Transverse colon (tissue), 4 donors: ENCODE data around the gene LRP5. TPM values are rescaled to one million over a fixed set of nuclear protein-coding genes. Genes with fewer than 3 reads are reported as not detected.

Experiments
- DNase-seq: peaks from one replicate; pipeline ENCODE4 v3.0.0-alpha.2; 2019
- H3K27ac ChIP-seq, 4 donors: fragments of 200-600 bp; sonication (generic); 2 replicates each; pipeline ENCODE4 v1.5.1; 2016 to 2018; ENCODE audit warnings: inconsistent platforms in 4 of 4
- H3K27me3 ChIP-seq: fragments of 200-600 bp; sonication (generic); 2 replicates; pipeline ENCODE4 v1.5.1; 2017; ENCODE audit warnings: inconsistent platforms
- H3K36me3 ChIP-seq, 4 donors: fragments of 200-600 bp; sonication (generic); 2 replicates each; pipeline ENCODE4 v1.5.1; 2017 to 2019; ENCODE audit warnings: inconsistent platforms in 4 of 4
- H3K4me1 ChIP-seq, 4 donors: fragments of 200-600 bp; sonication (generic); 2 replicates each; pipeline ENCODE4 v1.5.1; 2017 to 2020; ENCODE audit warnings: inconsistent platforms in 4 of 4
- H3K4me3 ChIP-seq, 4 donors: fragments of 200-600 bp; sonication (generic); 1 replicate in 1 of 4; 2 replicates in 3 of 4; pipeline versions ENCODE4 v1.5.1 to v1.6.1; 2017 to 2019; ENCODE audit warnings: inconsistent platforms in 4 of 4
- H3K9me3 ChIP-seq, 2 donors: fragments of 200-600 bp; sonication (generic); 2 replicates each; pipeline ENCODE4 v1.5.1; 2017 to 2019; ENCODE audit warnings: inconsistent platforms in 2 of 2
- CTCF ChIP-seq, 5 experiments: fragments of 200-600 bp in 3 of 5; fragments of 450-650 bp in 2 of 5; sonication (generic) in 3 of 5; IDR thresholded peaks; 1 replicate in 2 of 5; 2 replicates in 3 of 5; pipeline ENCODE4 v1.5.1; 2016 to 2017; ENCODE audit warnings: antibody characterized with exemption in 5 of 5, inconsistent platforms in 3 of 5, mild to moderate bottlenecking in 2 of 5, moderate library complexity in 1 of 5
- EP300 ChIP-seq: sonication (generic); formaldehyde crosslinking; IDR thresholded peaks from one replicate; pipeline ENCODE4 v1.6.1; 2017; ENCODE audit warnings: antibody characterized with exemption, low read depth
- POLR2A ChIP-seq: fragments of 450-650 bp; IDR thresholded peaks from one replicate; pipeline ENCODE4 v1.6.1; 2016; ENCODE audit warnings: antibody characterized with exemption, mild to moderate bottlenecking, moderate library complexity
- POLR2AphosphoS5 ChIP-seq, 3 donors: sonication (generic); formaldehyde crosslinking; IDR thresholded peaks; one replicate each; pipeline ENCODE4 v1.6.1; 2016; ENCODE audit warnings: antibody characterized with exemption in 3 of 3
- WGBS, 2 donors: methylation state at CpG; one replicate each; pipeline ENCODE4 v1.1.5; 2018; ENCODE audit warnings: low coverage in 1 of 2; 5-methylcytosine and 5-hydroxymethylcytosine counted together
- in situ Hi-C, 4 donors: fragments of 200-750 bp; cut with MboI; loops; one replicate each; pipeline versions ENCODE4 v1.15.0 to v1.15.1; 2017; ENCODE audit warnings: low sequenced_read_pairs in 3 of 4, low pct_ligation_motif_present in 1 of 4, low pct_unique_long_range_greater_than_20kb in 1 of 4
- intact Hi-C: fragments of 100-400 bp; cut with DNase I; formaldehyde crosslinking; loops from one replicate; pipeline ENCODE4 v1.15.1; 2023; ENCODE audit warnings: low total_unique reads
- total RNA-seq, 4 donors: library from RNA; depleted of rRNA; stranded (reverse); fragments of >200 nt; gene quantifications; one replicate each; pipeline ENCODE4 v1.1.0, GENCODE V29; 2016

The LRP5 gene
- total RNA-seq, 4 donors from 2014 or later = 72.6 to 138 (median 82.3) TPM

GRCh38 chr11:68302670-68303069, 9.7 kb upstream of the LRP5 start:
- peak in 1 of 5 experiments; percentile 25 for TF ChIP-seq CTCF (IDR thresholded peaks at IDR 0.05)
- no peak for TF ChIP-seq EP300
- TF ChIP-seq POLR2A = peak; percentile 20
- peak; percentile 84 to 95 (median 86) for TF ChIP-seq POLR2AphosphoS5 (IDR thresholded peaks at IDR 0.05)
- WGBS, 2 donors = 17 to 43% methylated on average over 1 to 7 of the region's 7 CpGs
- no peaks in the 10 kb centered on the region for H3K27me3 ChIP-seq
- peaks cover under 1 to 34% (median 26%) of the 10 kb centered on the region in 4 donors for H3K4me1 ChIP-seq
- in situ Hi-C loops (loop anchor here in 1 of 4 donors (10.0 kb wide), 1 partner anchor 82 kb away; no protein-coding TSS in a partner anchor), intact Hi-C loops (no loop called here)
- H3K27ac ChIP-seq = peak overlapping the region; percentile 60 to 70 (median 68)
- peak; percentile 84 for DNase-seq
- H3K9me3 ChIP-seq = no peaks in the 10 kb centered on the region
- H3K36me3 ChIP-seq = no peaks in the 10 kb centered on the region
- H3K4me3 ChIP-seq = no peak overlapping the region

- Histone ChIP-seq H3K9me3 (no peaks in the 10 kb centered on the region), H3K27me3 (no peaks in the 10 kb centered on the region), H3K36me3 (no peaks in the 10 kb centered on the region), H3K4me1 (peaks cover 0 to 30% (median 22%) of the 10 kb centered on the region in 4 donors), H3K4me3 (no peak overlapping the region), H3K27ac (peak overlapping the region; percentile 60 to 70 (median 68))
- intact Hi-C loops (no loop called here), in situ Hi-C loops (loop anchor here in 1 of 4 donors (10.0 kb wide), 1 partner anchor 82 kb away; no protein-coding TSS in a partner anchor)
- 57 to 59% methylated on average over 2 of the region's 2 CpGs for WGBS, 2 donors
- DNase-seq = no peak
- TF ChIP-seq CTCF (IDR thresholded peaks at IDR 0.05) (no peak), POLR2AphosphoS5 (IDR thresholded peaks at IDR 0.05) (no peak), EP300 (no peak), POLR2A (no peak)
Observed at GRCh38 chr11:68303083-68303482, 9.3 kb upstream of the LRP5 start.

- Histone ChIP-seq H3K4me1 (peaks cover 0 to 19% (median 13%) of the 10 kb centered on the region in 4 donors), H3K27me3 (no peaks in the 10 kb centered on the region), H3K27ac (peak overlapping the region in 1 of 4 donors; percentile 70), H3K9me3 (no peaks in the 10 kb centered on the region), H3K4me3 (no peak overlapping the region), H3K36me3 (no peaks in the 10 kb centered on the region)
- 88% methylated on average over 2 to 7 of the region's 7 CpGs for WGBS, 2 donors
- TF ChIP-seq EP300 (no peak), POLR2AphosphoS5 (IDR thresholded peaks at IDR 0.05) (no peak), CTCF (IDR thresholded peaks at IDR 0.05) (no peak), POLR2A (no peak)
- in situ Hi-C loops (loop anchor here in 1 of 4 donors (10.0 kb wide), 1 partner anchor 81 kb away; no protein-coding TSS in a partner anchor), intact Hi-C loops (no loop called here)
- no peak for DNase-seq
Observed at GRCh38 chr11:68303982-68304780, 8.2 kb upstream of the LRP5 start.

DNA sequence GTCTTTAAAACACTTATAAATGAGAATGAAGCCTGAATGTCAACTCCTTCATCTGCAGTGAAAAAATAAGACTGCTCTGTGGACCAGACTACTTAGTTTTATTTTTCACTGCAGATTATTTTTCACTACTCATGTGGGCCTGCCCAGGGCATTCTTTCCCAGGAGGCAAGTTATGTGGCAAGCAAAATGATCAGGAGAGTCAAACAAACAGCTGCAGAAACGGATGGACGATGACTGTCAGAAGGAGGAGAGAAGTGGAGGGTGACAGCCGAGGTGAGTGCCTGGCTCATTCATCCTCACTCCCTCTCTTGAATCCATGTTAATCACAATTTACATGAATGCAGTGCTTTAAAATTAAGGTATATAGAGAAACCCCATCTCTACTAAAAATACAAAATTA, 5.8 kb upstream of the LRP5 start:
- Histone ChIP-seq H3K36me3 (no peaks in the 10 kb centered on the region), H3K27ac (no peak overlapping the region), H3K4me3 (no peak overlapping the region), H3K4me1 (peaks cover 0 to 17% (median 12%) of the 10 kb centered on the region in 4 donors), H3K9me3 (no peaks in the 10 kb centered on the region), H3K27me3 (no peaks in the 10 kb centered on the region)
- in situ Hi-C loops (loop anchor here in 1 of 4 donors (10.0 kb wide), 1 partner anchor 78 kb away; no protein-coding TSS in a partner anchor), intact Hi-C loops (no loop called here)
- WGBS, 2 donors = 91 to 97% methylated on average over 3 of the region's 3 CpGs
- no peak for DNase-seq
- TF ChIP-seq POLR2A (no peak), EP300 (no peak), POLR2AphosphoS5 (IDR thresholded peaks at IDR 0.05) (no peak), CTCF (IDR thresholded peaks at IDR 0.05) (no peak)
